ENCODE data around the gene ANKEF1.

The ANKEF1 gene

GRCh38 chr20:9994676-9995075 lies 40.1 kb upstream of the ANKEF1 start:
- no peak overlapping the region for H3K27ac ChIP-seq
- H3K4me1 ChIP-seq (ENCODE audit: control insufficient read depth in 1 of 2, insufficient read depth in 1 of 2, low read depth in 1 of 2, low read length in 1 of 2) = peaks cover 0 to 2% of the 10 kb centered on the region in 2 experiments
- no peak for TF ChIP-seq CTCF (IDR thresholded peaks at IDR 0.05)
- no peaks in the 10 kb centered on the region for H3K36me3 ChIP-seq
- H3K9me3 ChIP-seq = no peaks in the 10 kb centered on the region
- no peaks in the 10 kb centered on the region for H3K27me3 ChIP-seq
- H3K4me3 ChIP-seq (ENCODE audit: low read depth in 1 of 2, low read length in 1 of 2) = no peak overlapping the region

- Histone ChIP-seq H3K27me3 (no peaks in the 10 kb centered on the region), H3K4me1 (ENCODE audit: control insufficient read depth in 1 of 2, insufficient read depth in 1 of 2, low read depth in 1 of 2, low read length in 1 of 2) (no peaks in the 10 kb centered on the region), H3K4me3 (ENCODE audit: low read depth in 1 of 2, low read length in 1 of 2) (no peak overlapping the region), H3K9me3 (no peaks in the 10 kb centered on the region), H3K27ac (no peak overlapping the region), H3K36me3 (no peaks in the 10 kb centered on the region)
- no peak for TF ChIP-seq CTCF (IDR thresholded peaks at IDR 0.05)
Measured at GRCh38 chr20:9995510-9996272, 39.1 kb upstream of the ANKEF1 start.

GRCh38 chr20:9996944-9997343 lies 37.8 kb upstream of the ANKEF1 start:
- no peaks in the 10 kb centered on the region for H3K9me3 ChIP-seq
- H3K4me1 ChIP-seq (ENCODE audit: control insufficient read depth in 1 of 2, insufficient read depth in 1 of 2, low read depth in 1 of 2, low read length in 1 of 2) = no peaks in the 10 kb centered on the region
- TF ChIP-seq CTCF (IDR thresholded peaks at IDR 0.05) = no peak
- H3K36me3 ChIP-seq = no peaks in the 10 kb centered on the region
- no peak overlapping the region for H3K27ac ChIP-seq
- H3K27me3 ChIP-seq = no peaks in the 10 kb centered on the region
- H3K4me3 ChIP-seq (ENCODE audit: low read depth in 1 of 2, low read length in 1 of 2) = no peak overlapping the region

- Histone ChIP-seq H3K4me1 (ENCODE audit: control insufficient read depth in 1 of 2, insufficient read depth in 1 of 2, low read depth in 1 of 2, low read length in 1 of 2) (no peaks in the 10 kb centered on the region), H3K27ac (no peak overlapping the region), H3K36me3 (no peaks in the 10 kb centered on the region), H3K4me3 (ENCODE audit: low read depth in 1 of 2, low read length in 1 of 2) (no peak overlapping the region), H3K27me3 (no peaks in the 10 kb centered on the region), H3K9me3 (no peaks in the 10 kb centered on the region)
- no peak for TF ChIP-seq CTCF (IDR thresholded peaks at IDR 0.05)
Measured at GRCh38 chr20:9999645-10000044, 35.1 kb upstream of the ANKEF1 start.

- Histone ChIP-seq H3K27ac (no peak overlapping the region), H3K36me3 (no peaks in the 10 kb centered on the region), H3K4me1 (ENCODE audit: control insufficient read depth in 1 of 2, insufficient read depth in 1 of 2, low read depth in 1 of 2, low read length in 1 of 2) (no peaks in the 10 kb centered on the region), H3K9me3 (no peaks in the 10 kb centered on the region), H3K4me3 (ENCODE audit: low read depth in 1 of 2, low read length in 1 of 2) (no peak overlapping the region), H3K27me3 (no peaks in the 10 kb centered on the region)
- no peak for TF ChIP-seq CTCF (IDR thresholded peaks at IDR 0.05)
Measured at GRCh38 chr20:10002866-10003265, 31.9 kb upstream of the ANKEF1 start.
